Fibroblast of mammary gland (primary cell): ENCODE measurements around the gene HPSE2.

Experiments
- DNase-seq: peaks from one replicate; pipeline ENCODE4 v3.0.0-alpha.2; 2010; ENCODE audit warnings: low read depth
- H3K4me3 ChIP-seq: 2 replicates; pipeline ENCODE4 v1.5.1; 2011; ENCODE audit warnings: low read depth, mild to moderate bottlenecking, low read length, moderate library complexity; ENCODE audit not compliant: control insufficient read depth
- TF ChIP-seq, protein P1 (sequence below): conservative IDR thresholded peaks from 2 replicates; pipeline ENCODE4 v1.5.1; 2011; ENCODE audit warnings: low read depth, low read length, inconsistent platforms; ENCODE audit not compliant: control insufficient read depth, insufficient read depth

The HPSE2 gene

DNA sequence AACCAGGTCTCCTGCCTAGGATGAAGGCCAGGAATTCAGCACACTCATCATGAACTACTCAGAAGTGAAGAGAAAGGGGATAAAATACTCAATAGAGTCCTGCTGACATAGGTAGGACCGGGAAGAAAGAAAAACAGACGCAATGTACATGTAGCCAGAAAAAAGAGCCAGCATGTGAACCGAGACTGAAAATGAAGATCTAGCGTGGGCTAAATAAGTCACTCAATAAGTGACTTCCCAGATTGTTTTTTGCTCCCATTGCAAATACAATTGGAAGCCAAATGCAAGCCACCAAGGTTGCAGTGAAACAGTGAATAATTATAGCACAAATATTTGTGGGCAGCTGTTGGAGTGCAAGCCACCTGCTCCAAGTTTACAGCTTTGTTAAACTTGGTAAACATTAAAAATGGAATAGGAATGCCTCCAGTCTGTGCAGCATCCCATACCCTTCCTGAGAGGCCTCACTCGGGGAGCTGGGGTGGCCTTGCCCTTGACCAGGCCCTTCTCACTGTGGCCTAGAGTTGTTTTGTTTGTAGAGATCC lies 754.2 kb downstream of the HPSE2 start:
- no peak for DNase-seq
- TF ChIP-seq, protein P1, sequence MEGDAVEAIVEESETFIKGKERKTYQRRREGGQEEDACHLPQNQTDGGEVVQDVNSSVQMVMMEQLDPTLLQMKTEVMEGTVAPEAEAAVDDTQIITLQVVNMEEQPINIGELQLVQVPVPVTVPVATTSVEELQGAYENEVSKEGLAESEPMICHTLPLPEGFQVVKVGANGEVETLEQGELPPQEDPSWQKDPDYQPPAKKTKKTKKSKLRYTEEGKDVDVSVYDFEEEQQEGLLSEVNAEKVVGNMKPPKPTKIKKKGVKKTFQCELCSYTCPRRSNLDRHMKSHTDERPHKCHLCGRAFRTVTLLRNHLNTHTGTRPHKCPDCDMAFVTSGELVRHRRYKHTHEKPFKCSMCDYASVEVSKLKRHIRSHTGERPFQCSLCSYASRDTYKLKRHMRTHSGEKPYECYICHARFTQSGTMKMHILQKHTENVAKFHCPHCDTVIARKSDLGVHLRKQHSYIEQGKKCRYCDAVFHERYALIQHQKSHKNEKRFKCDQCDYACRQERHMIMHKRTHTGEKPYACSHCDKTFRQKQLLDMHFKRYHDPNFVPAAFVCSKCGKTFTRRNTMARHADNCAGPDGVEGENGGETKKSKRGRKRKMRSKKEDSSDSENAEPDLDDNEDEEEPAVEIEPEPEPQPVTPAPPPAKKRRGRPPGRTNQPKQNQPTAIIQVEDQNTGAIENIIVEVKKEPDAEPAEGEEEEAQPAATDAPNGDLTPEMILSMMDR: no peak

DNA sequence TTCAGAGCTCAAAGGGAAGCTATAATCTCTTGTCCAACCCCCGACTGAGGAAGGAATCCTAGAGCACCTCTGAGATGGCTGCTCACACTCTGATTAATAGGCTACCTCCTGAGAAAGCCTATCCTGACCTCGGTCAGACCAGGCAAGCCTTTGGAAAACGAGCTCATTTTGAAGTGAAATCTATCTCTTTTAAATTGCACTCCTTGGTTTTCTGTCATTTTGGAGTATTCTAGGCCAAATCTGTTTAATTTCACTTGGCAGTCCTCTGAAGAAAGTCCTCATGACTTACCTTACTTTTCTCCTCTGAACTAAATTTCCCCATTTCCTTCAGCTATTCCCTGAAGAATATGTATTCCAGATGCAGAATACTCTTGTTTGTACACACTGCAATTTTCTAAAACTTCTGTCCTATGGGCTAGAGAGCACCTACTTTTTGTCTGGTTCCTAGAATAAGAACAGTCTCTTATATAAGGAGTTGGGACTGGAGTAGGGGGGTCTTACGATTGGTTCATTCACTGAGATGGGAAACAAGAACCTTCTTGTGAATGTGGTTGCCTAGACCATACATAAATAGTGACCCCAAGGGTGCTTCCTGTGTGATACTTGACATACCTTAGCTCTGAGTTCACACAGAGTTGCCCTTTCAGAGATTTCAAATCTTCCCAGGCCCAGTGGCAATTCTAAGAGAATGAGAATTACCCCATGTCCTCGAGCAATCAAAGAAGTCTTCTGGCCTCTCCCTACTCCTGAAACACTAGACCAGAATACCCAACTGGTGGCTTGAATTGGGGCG lies 757.0 kb downstream of the HPSE2 start:
- no peak overlapping the region for H3K4me3 ChIP-seq
- TF ChIP-seq, protein P1: no peak
- DNase-seq: peak; percentile 9

More for the DNA sequence above, 754.2 kb downstream of the HPSE2 start:
- no peak overlapping the region for H3K4me3 ChIP-seq

DNA sequence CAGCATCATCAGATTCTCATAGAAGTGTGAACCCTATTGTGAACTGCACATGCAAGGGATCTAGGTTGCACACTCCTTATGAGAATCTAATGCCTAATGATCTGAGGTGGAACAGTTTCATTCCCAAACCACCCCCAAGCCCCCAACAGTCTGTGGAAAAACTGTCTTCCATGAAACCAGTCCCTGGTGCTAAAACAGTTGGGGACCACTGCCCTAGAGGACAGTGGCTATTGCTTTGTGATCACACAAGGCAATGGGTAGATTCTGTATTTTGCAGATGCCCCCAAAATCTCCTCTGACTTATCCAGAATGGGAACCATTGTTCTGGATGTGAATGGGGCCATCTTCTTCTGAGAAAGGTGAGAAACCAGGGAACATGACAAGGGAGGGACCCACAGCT lies 757.8 kb downstream of the HPSE2 start:
- TF ChIP-seq, protein P1: no peak
- DNase-seq: no peak
- H3K4me3 ChIP-seq: no peak overlapping the region

DNA sequence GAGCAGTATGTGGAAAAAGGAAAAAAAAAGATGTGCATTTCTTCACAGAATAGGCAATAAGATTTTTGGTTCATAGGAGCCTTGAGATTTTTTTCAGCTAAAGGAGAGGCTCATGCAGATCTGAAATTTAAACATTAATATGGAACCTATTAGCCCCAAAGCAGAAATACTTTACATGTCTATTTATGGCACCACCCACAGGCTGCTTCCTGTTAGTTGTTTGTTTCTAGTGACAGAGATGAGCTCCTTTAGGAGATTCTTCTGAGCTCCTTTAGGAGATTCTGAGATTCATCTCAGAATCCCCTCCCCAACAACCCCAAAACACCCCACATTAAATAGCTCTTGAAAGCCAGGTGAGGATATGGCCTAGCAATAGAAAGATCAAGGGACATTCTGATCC lies 761.0 kb downstream of the HPSE2 start:
- no peak overlapping the region for H3K4me3 ChIP-seq
- DNase-seq: no peak
- TF ChIP-seq, protein P1: no peak

DNA sequence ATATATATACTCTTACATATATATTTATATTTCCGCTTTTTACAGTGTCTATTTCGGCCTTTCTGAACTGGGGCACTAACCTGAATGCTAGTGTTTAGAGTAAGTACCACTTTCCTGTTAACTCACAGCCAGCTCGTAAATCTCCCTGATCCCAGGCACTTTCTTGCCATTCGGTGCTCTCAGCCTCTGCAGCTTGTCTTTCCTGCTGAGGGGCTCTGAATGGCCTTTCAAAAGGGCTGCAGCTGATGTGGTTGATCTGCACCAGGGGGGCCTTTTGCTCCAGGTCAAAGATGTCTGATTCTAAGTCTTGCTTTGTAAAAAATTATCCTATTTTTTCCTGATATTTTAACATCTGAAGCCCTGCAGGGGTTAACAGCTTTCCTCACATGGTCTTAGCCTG lies 763.5 kb downstream of the HPSE2 start:
- DNase-seq: no peak
- TF ChIP-seq, protein P1: no peak
- no peak overlapping the region for H3K4me3 ChIP-seq

DNA sequence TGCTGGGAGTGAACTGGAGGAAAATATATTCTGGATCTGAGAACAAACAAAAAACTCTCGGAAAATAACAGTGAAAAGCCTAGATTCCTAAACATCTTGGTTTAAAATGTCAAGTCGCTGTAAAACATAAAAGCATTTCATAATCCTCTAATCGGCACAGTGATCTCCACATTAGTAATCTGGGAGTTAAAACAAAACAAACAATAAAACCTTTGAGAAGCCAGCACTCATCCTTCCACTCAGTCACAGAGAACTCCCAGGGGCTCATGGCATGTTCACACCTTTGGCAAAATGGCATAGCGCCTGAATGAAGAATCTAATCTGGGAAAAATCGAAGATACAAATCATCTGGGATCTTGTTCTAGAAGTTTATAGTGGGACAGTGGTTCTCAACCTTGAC lies 764.8 kb downstream of the HPSE2 start:
- no peak overlapping the region for H3K4me3 ChIP-seq
- TF ChIP-seq, protein P1: no peak
- peak; percentile 10 for DNase-seq
